ENCODE results near the gene TEX53.

DNA sequence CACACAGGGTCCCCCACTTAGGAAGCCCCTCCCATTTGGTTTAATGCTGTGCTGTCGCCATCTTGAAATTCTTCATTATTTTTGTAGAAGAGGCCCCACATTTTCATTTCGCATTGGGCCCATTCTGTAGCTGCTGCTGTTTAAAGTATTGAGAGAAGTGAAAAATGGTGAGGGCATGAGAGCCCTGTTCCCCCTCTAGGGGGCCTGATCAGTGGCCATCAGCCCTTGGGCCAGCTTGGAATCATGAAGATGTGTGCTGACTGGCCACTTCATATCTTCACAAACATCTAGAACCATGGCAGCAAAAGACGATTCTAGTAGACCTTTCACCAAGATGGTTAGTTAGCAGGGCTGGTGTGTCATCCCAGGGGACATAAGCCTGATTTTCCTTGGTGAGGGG lies 43.2 kb downstream of the TEX53 start:
- no peak for TF ChIP-seq CTCF (IDR thresholded peaks at IDR 0.05; ENCODE audit: low read depth, low read length)
- no peak for TF ChIP-seq EZH2phosphoT487 (IDR thresholded peaks at IDR 0.05; ENCODE audit: low read depth)

All from OCI-LY3 (cell line).